ENCODE results near the gene SPOUT1. TPM values are rescaled to one million over a fixed set of nuclear protein-coding genes. Genes with fewer than 3 reads are reported as not detected.

The SPOUT1 gene
- total and polyA plus RNA-seq, 10 of the 15 experiments (the other 5 are each of a cell fraction or from before 2014, with no cell fraction given): 5.7 to 95.0 (median 40.6) TPM

DNA sequence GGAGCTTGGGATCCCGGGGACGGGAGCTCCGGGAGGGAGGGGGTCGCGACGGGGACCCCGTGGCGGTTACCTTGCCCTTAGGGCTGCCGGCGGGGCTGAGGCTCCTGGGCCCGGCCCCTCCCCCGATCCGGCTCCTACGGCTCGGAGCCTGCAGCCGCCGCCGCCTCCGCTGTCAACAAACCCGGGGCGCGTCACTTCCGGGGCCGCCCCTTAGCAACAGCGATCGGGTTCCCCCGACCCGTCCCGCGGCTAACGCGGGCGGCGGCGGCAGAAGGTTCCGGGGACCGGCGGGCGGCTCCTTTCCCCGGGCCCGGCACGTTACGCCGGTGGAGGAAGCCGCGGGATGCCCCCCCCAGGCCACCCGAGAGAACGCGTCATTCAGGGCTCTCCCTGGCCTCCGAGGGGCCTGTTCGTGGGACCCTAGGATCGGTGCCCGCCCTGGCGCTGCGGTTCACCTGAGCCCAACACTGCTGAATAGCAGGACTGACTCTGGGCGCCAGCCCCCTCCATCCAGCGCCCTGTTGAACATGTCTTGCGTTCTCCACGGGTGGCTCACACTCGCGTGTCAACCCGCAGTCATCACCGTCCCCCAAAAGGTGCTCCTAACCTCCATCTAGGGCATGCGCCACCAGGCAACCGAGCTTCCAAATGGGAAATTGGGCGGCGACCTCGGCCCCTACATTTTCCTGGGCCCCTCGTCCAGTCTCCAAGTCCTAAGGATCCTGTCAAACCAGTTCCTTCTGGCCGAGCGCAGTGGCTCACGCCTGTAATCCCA is 57.7 kb downstream of the SPOUT1 start, which contains the start of gene ZER1 (continued):
- TF ChIP-seq, protein P1, sequence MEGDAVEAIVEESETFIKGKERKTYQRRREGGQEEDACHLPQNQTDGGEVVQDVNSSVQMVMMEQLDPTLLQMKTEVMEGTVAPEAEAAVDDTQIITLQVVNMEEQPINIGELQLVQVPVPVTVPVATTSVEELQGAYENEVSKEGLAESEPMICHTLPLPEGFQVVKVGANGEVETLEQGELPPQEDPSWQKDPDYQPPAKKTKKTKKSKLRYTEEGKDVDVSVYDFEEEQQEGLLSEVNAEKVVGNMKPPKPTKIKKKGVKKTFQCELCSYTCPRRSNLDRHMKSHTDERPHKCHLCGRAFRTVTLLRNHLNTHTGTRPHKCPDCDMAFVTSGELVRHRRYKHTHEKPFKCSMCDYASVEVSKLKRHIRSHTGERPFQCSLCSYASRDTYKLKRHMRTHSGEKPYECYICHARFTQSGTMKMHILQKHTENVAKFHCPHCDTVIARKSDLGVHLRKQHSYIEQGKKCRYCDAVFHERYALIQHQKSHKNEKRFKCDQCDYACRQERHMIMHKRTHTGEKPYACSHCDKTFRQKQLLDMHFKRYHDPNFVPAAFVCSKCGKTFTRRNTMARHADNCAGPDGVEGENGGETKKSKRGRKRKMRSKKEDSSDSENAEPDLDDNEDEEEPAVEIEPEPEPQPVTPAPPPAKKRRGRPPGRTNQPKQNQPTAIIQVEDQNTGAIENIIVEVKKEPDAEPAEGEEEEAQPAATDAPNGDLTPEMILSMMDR (IDR thresholded peaks at IDR 0.05 in 2 of 3, conservative IDR thresholded peaks at IDR 0.05 in 1 of 3; ENCODE audit: control insufficient read depth in 2 of 3, extremely low read depth in 1 of 3, insufficient read depth in 1 of 3, low read depth in 3 of 3, low read length in 3 of 3): peak in 1 of 3 experiments; percentile 9; a peak in 2 of 6 replicates
- TF ChIP-seq ZBTB11 (CRISPR knock-in tag; IDR thresholded peaks at IDR 0.05): peak; percentile 97
- no peak for TF ChIP-seq MTA3 (IDR thresholded peaks at IDR 0.05; ENCODE audit: borderline replicate concordance, low read length)
- TF ChIP-seq NBN (IDR thresholded peaks at IDR 0.05): 0 out of 2 replicates have a peak, but pooled peaks have one; percentile 28
- peak; percentile 63; the same call in 1 of the 2 replicates for TF ChIP-seq POLR2AphosphoS2 (IDR thresholded peaks at IDR 0.05; ENCODE audit: low read depth, low read length)
- TF ChIP-seq BCL11A (IDR thresholded peaks at IDR 0.05; ENCODE audit: low read depth, low read length): no peak
- no peak for TF ChIP-seq CEBPZ (IDR thresholded peaks at IDR 0.05; ENCODE audit: low read depth, low read length)
- no peak for TF ChIP-seq CUX1 (IDR thresholded peaks at IDR 0.05; ENCODE audit: insufficient replicate concordance, low read depth, low read length)
- TF ChIP-seq POU2F2 (IDR thresholded peaks at IDR 0.05; ENCODE audit: borderline replicate concordance, low read depth, low read length): peak; percentile 52; the same call in 2 of the 3 replicates
- TF ChIP-seq SREBF1 (IDR thresholded peaks at IDR 0.05; ENCODE audit: low read length): peak; percentile 63; the same call in 1 of the 2 replicates
- TF ChIP-seq, protein P2, sequence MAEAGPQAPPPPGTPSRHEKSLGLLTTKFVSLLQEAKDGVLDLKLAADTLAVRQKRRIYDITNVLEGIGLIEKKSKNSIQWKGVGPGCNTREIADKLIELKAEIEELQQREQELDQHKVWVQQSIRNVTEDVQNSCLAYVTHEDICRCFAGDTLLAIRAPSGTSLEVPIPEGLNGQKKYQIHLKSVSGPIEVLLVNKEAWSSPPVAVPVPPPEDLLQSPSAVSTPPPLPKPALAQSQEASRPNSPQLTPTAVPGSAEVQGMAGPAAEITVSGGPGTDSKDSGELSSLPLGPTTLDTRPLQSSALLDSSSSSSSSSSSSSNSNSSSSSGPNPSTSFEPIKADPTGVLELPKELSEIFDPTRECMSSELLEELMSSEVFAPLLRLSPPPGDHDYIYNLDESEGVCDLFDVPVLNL (IDR thresholded peaks at IDR 0.05; ENCODE audit: low read depth, low read length): no peak
- TF ChIP-seq NFYA (IDR thresholded peaks at IDR 0.05; ENCODE audit: borderline replicate concordance, low read depth, low read length): no peak

Data from GM12878 (cell line).